Erythroblast (primary cell): Measurements from ENCODE around the gene GOSR2.

Source experiments
- GATA1 ChIP-seq: IDR thresholded peaks from 2 replicates; pipeline ENCODE4 v1.6.1; 2011; ENCODE audit warnings: low read depth, mild to moderate bottlenecking, control low read depth, low read length, moderate library complexity
- POLR2A ChIP-seq: IDR thresholded peaks from 2 replicates; pipeline ENCODE4 v1.6.1; 2011; ENCODE audit warnings: mild to moderate bottlenecking, low read length

GRCh38 chr17:46915596-46915995 is 7.4 kb upstream of the GOSR2 start:
- no peak for TF ChIP-seq POLR2A
- TF ChIP-seq GATA1: no peak
